Neural progenitor cell (in vitro differentiated cells): ENCODE data around the gene MRTFB. TPM values are rescaled to one million over a fixed set of nuclear protein-coding genes. Genes with fewer than 3 reads are reported as not detected.

Experiments used
- DNase-seq: peaks from one replicate; pipeline ENCODE4 v3.0.0-alpha.2; 2016; ENCODE audit warnings: low spot score
- H2AFZ ChIP-seq: fragments of 200-600 bp; sonication (generic); replicated peaks from 2 replicates; pipeline ENCODE4 v1.6.1; 2016; ENCODE audit warnings: antibody characterized with exemption
- H3F3A ChIP-seq: fragments of 200-600 bp; sonication (generic); 2 replicates; pipeline ENCODE4 v1.6.1; 2016; ENCODE audit warnings: antibody characterized with exemption, low read depth
- H3K27ac ChIP-seq: fragments of 200-600 bp; sonication (generic); 2 replicates; pipeline ENCODE4 v1.5.1; 2016; ENCODE audit warnings: mild to moderate bottlenecking
- H3K27me3 ChIP-seq: fragments of 200-600 bp; sonication (generic); 2 replicates; pipeline ENCODE4 v1.6.1; 2016; ENCODE audit warnings: mild to moderate bottlenecking, moderate library complexity
- H3K36me3 ChIP-seq: fragments of 200-600 bp; sonication (generic); 2 replicates; pipeline ENCODE4 v1.5.1; 2016
- H3K4me1 ChIP-seq: fragments of 200-600 bp; sonication (generic); 2 replicates; pipeline ENCODE4 v1.6.1; 2016; ENCODE audit warnings: mixed run types
- H3K4me2 ChIP-seq: fragments of 200-600 bp; sonication (generic); 2 replicates; pipeline ENCODE4 v1.6.1; 2016
- H3K4me3 ChIP-seq: fragments of 200-600 bp; sonication (generic); 2 replicates; pipeline ENCODE4 v1.5.1; 2016
- H3K79me2 ChIP-seq: fragments of 200-600 bp; sonication (generic); 2 replicates; pipeline ENCODE4 v1.6.1; 2016; ENCODE audit warnings: low read depth
- H3K9ac ChIP-seq: fragments of 200-600 bp; sonication (generic); 2 replicates; pipeline ENCODE4 v1.6.1; 2016
- H3K9me3 ChIP-seq: fragments of 200-600 bp; sonication (generic); 2 replicates; pipeline ENCODE4 v1.5.1; 2016; ENCODE audit warnings: low read depth
- H4K20me1 ChIP-seq: fragments of 200-600 bp; sonication (generic); 2 replicates; pipeline ENCODE4 v1.6.1; 2016; ENCODE audit warnings: low read depth
- H3K27ac Mint-ChIP-seq: 3 replicates; pipeline ENCODE4 v1.8.0; 2021; ENCODE audit warnings: mixed read lengths
- H3K27me3 Mint-ChIP-seq: 2 replicates; pipeline ENCODE4 v1.8.0; 2022; ENCODE audit warnings: low read depth, mild to moderate bottlenecking, inconsistent platforms, moderate library complexity, mixed read lengths; ENCODE audit not compliant: insufficient read depth
- H3K36me3 Mint-ChIP-seq: 3 replicates; pipeline ENCODE4 v1.8.0; 2021; ENCODE audit warnings: mixed read lengths
- H3K4me1 Mint-ChIP-seq: 3 replicates; pipeline ENCODE4 v1.8.0; 2021; ENCODE audit warnings: mixed read lengths
- H3K4me3 Mint-ChIP-seq: 3 replicates; pipeline ENCODE4 v1.8.0; 2021; ENCODE audit warnings: mild to moderate bottlenecking, moderate library complexity, mixed read lengths
- H3K9me3 Mint-ChIP-seq: 3 replicates; pipeline ENCODE4 v1.8.0; 2020; ENCODE audit warnings: mixed read lengths
- CTCF ChIP-seq: fragments of 200-600 bp; sonication (generic); IDR thresholded peaks from 2 replicates; pipeline ENCODE4 v1.5.1; 2017; ENCODE audit warnings: antibody characterized with exemption, mild to moderate bottlenecking
- EZH2 ChIP-seq: fragments of 200-600 bp; sonication (generic); IDR thresholded peaks from 2 replicates; pipeline ENCODE4 v1.6.1; 2017; ENCODE audit warnings: antibody characterized with exemption, mild to moderate bottlenecking, moderate library complexity
- EZH2phosphoT487 ChIP-seq: fragments of 200-600 bp; sonication (generic); IDR thresholded peaks from 2 replicates; pipeline ENCODE4 v1.6.1; 2017; ENCODE audit warnings: antibody characterized with exemption
- total RNA-seq: library from RNA; depleted of rRNA; stranded (reverse); fragments of >200 nt; gene quantifications from 2 replicates; pipeline ENCODE4 v1.2.3, GENCODE V29; 2015; ENCODE audit warnings: low replicate concordance

Gene MRTFB
- total RNA-seq, 1 donor from 2014 or later: 26.8 TPM

GRCh38 chr16:14309001-14309886 lies 238.1 kb downstream of the MRTFB start:
- no peaks in the 10 kb centered on the region for H3K9me3 Mint-ChIP-seq
- H3K4me3 Mint-ChIP-seq: no peak overlapping the region
- no peaks in the 10 kb centered on the region for H3K27me3 ChIP-seq
- peaks cover 46% of the 10 kb centered on the region for H3K4me1 Mint-ChIP-seq
- peak overlapping the region; percentile 70 for H3K27ac Mint-ChIP-seq
- no peaks in the 10 kb centered on the region for H3K36me3 ChIP-seq
- H3F3A ChIP-seq: peaks cover 49% of the 10 kb centered on the region
- no peaks in the 10 kb centered on the region for H3K9me3 ChIP-seq
- no peak overlapping the region for H3K4me3 ChIP-seq
- H3K27ac ChIP-seq: peak overlapping the region; percentile 4
- no peaks in the 10 kb centered on the region for H3K36me3 Mint-ChIP-seq
- no peak overlapping the region for H3K4me2 ChIP-seq
- peaks cover 8% of the 10 kb centered on the region for H3K27me3 Mint-ChIP-seq
- TF ChIP-seq CTCF (peak; percentile 26), EZH2 (no peak)
- H3K4me1 ChIP-seq: peaks cover 48% of the 10 kb centered on the region
- peak; percentile 42 for DNase-seq
- H4K20me1 ChIP-seq: no peaks in the 10 kb centered on the region
- H2AFZ ChIP-seq: no peak overlapping the region
- H3K79me2 ChIP-seq: peaks cover 64% of the 10 kb centered on the region
- H3K9ac ChIP-seq: no peak overlapping the region

DNA sequence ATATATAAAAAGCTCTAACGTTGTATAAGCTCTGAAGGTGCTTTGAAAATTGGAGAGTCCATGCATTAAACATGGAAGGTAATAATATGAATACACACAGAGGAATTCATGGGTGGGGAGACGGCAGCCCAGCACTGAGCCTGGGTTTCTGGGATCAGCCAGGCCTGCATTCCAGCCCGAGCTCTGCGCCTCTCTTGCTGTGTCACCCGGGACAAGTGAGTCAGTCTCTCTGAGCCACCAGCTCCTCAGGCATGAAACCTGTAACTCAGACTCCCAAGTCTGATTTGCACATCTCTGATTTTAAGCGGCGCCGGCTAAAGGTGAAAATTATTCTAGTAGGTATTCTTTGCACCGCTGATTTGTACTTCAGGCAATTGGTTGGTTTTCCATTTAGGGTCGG lies 238.8 kb downstream of the MRTFB start:
- Mint-ChIP-seq H3K4me3 (no peak overlapping the region), H3K27ac (no peak overlapping the region)
- H3K79me2 ChIP-seq: peaks cover 57% of the 10 kb centered on the region

GRCh38 chr16:14310519-14310991 lies 239.4 kb downstream of the MRTFB start:
- no peak overlapping the region for H3K4me2 ChIP-seq
- peaks cover 38% of the 10 kb centered on the region for H3F3A ChIP-seq
- H3K27ac Mint-ChIP-seq: no peak overlapping the region
- H3K9ac ChIP-seq: no peak overlapping the region
- H2AFZ ChIP-seq: no peak overlapping the region
- no peak overlapping the region for H3K27ac ChIP-seq
- no peaks in the 10 kb centered on the region for H3K9me3 Mint-ChIP-seq
- H3K4me3 Mint-ChIP-seq: no peak overlapping the region
- peaks cover 51% of the 10 kb centered on the region for H3K79me2 ChIP-seq
- H3K36me3 Mint-ChIP-seq: no peaks in the 10 kb centered on the region
- H3K36me3 ChIP-seq: no peaks in the 10 kb centered on the region
- no peak overlapping the region for H3K4me3 ChIP-seq
- H3K27me3 Mint-ChIP-seq: peaks cover 5% of the 10 kb centered on the region
- DNase-seq: peak; percentile 45
- H4K20me1 ChIP-seq: no peaks in the 10 kb centered on the region
- H3K9me3 ChIP-seq: no peaks in the 10 kb centered on the region
- H3K4me1 Mint-ChIP-seq: peaks cover 37% of the 10 kb centered on the region
- peaks cover 39% of the 10 kb centered on the region for H3K4me1 ChIP-seq
- no peak for TF ChIP-seq EZH2
- no peak for TF ChIP-seq EZH2phosphoT487
- TF ChIP-seq CTCF: peak; percentile 47
- no peaks in the 10 kb centered on the region for H3K27me3 ChIP-seq

More for the DNA sequence above, 238.8 kb downstream of the MRTFB start:
- H3K4me1 ChIP-seq: peaks cover 45% of the 10 kb centered on the region
- Mint-ChIP-seq H3K4me1 (peaks cover 43% of the 10 kb centered on the region), H3K9me3 (no peaks in the 10 kb centered on the region), H3K27me3 (peaks cover 5% of the 10 kb centered on the region), H3K36me3 (no peaks in the 10 kb centered on the region)
- peaks cover 45% of the 10 kb centered on the region for H3F3A ChIP-seq
- H3K36me3 ChIP-seq: no peaks in the 10 kb centered on the region
- no peak overlapping the region for H3K4me3 ChIP-seq
- no peak for DNase-seq
- no peaks in the 10 kb centered on the region for H3K27me3 ChIP-seq
- TF ChIP-seq CTCF: no peak
- TF ChIP-seq EZH2: no peak
- no peak for TF ChIP-seq EZH2phosphoT487
- no peak overlapping the region for H3K4me2 ChIP-seq
- no peak overlapping the region for H3K9ac ChIP-seq
- H2AFZ ChIP-seq: no peak overlapping the region
- no peaks in the 10 kb centered on the region for H4K20me1 ChIP-seq
- no peak overlapping the region for H3K27ac ChIP-seq
- no peaks in the 10 kb centered on the region for H3K9me3 ChIP-seq
